ENCODE measurements around the gene ANKRD66. TPM values are rescaled to one million over a fixed set of nuclear protein-coding genes. Genes with fewer than 3 reads are reported as not detected.

The ANKRD66 gene
- total RNA-seq: not detected in 2 replicates

- H3K27me3 ChIP-seq (ENCODE audit: control insufficient read depth, insufficient read depth, low read length): no peaks in the 10 kb centered on the region
- no peak within 1 kb of the TSS for H3K4me3 ChIP-seq (ENCODE audit: low read depth, low read length)
- no peak for DNase-seq (ENCODE audit: low read depth)
- H3K36me3 ChIP-seq (ENCODE audit: control insufficient read depth, insufficient read depth, low read length): no peaks in the 10 kb centered on the region
- TF ChIP-seq CTCF (IDR thresholded peaks at IDR 0.05; ENCODE audit: insufficient read depth, low read length, poor library complexity, severe bottlenecking): no peak
Measured at GRCh38 chr6:46746696-46747095, at the start of gene ANKRD66. Gene ANKRD66, plus strand, starts transcription at chr6:46746933. Its CDS starts 5,016 bp downstream, at chr6:46751949.

- no peak overlapping the region for H3K4me3 ChIP-seq (ENCODE audit: low read depth, low read length)
- H3K36me3 ChIP-seq (ENCODE audit: control insufficient read depth, insufficient read depth, low read length): no peaks in the 10 kb centered on the region
- DNase-seq (ENCODE audit: low read depth): no peak
- TF ChIP-seq CTCF (IDR thresholded peaks at IDR 0.05; ENCODE audit: insufficient read depth, low read length, poor library complexity, severe bottlenecking): no peak
- no peaks in the 10 kb centered on the region for H3K27me3 ChIP-seq (ENCODE audit: control insufficient read depth, insufficient read depth, low read length)
Measured at GRCh38 chr6:46699970-46700369, 46.8 kb upstream of the ANKRD66 start.

GRCh38 chr6:46704562-46704961 lies 42.2 kb upstream of the ANKRD66 start:
- DNase-seq (ENCODE audit: low read depth): no peak
- no peak for TF ChIP-seq CTCF (IDR thresholded peaks at IDR 0.05; ENCODE audit: insufficient read depth, low read length, poor library complexity, severe bottlenecking)
- Histone ChIP-seq H3K4me3 (ENCODE audit: low read depth, low read length) (no peak overlapping the region), H3K27me3 (ENCODE audit: control insufficient read depth, insufficient read depth, low read length) (no peaks in the 10 kb centered on the region), H3K36me3 (ENCODE audit: control insufficient read depth, insufficient read depth, low read length) (no peaks in the 10 kb centered on the region)

GRCh38 chr6:46706464-46706863 lies 40.3 kb upstream of the ANKRD66 start:
- H3K36me3 ChIP-seq (ENCODE audit: control insufficient read depth, insufficient read depth, low read length): no peaks in the 10 kb centered on the region
- H3K4me3 ChIP-seq (ENCODE audit: low read depth, low read length): no peak overlapping the region
- no peaks in the 10 kb centered on the region for H3K27me3 ChIP-seq (ENCODE audit: control insufficient read depth, insufficient read depth, low read length)
- DNase-seq (ENCODE audit: low read depth): no peak
- TF ChIP-seq CTCF (IDR thresholded peaks at IDR 0.05; ENCODE audit: insufficient read depth, low read length, poor library complexity, severe bottlenecking): no peak

GRCh38 chr6:46711491-46711890 lies 35.2 kb upstream of the ANKRD66 start:
- no peak for TF ChIP-seq CTCF (IDR thresholded peaks at IDR 0.05; ENCODE audit: insufficient read depth, low read length, poor library complexity, severe bottlenecking)
- no peak overlapping the region for H3K4me3 ChIP-seq (ENCODE audit: low read depth, low read length)
- H3K36me3 ChIP-seq (ENCODE audit: control insufficient read depth, insufficient read depth, low read length): no peaks in the 10 kb centered on the region
- H3K27me3 ChIP-seq (ENCODE audit: control insufficient read depth, insufficient read depth, low read length): no peaks in the 10 kb centered on the region
- DNase-seq (ENCODE audit: low read depth): no peak

GRCh38 chr6:46715141-46715540 lies 31.6 kb upstream of the ANKRD66 start:
- no peak for TF ChIP-seq CTCF (IDR thresholded peaks at IDR 0.05; ENCODE audit: insufficient read depth, low read length, poor library complexity, severe bottlenecking)
- Histone ChIP-seq H3K36me3 (ENCODE audit: control insufficient read depth, insufficient read depth, low read length) (no peaks in the 10 kb centered on the region), H3K4me3 (ENCODE audit: low read depth, low read length) (no peak overlapping the region), H3K27me3 (ENCODE audit: control insufficient read depth, insufficient read depth, low read length) (no peaks in the 10 kb centered on the region)
- no peak for DNase-seq (ENCODE audit: low read depth)

All from kidney epithelial cell (primary cell).